SIG-M5 treated with dmso at 0.1 percent for 504 hours (cell line): ENCODE measurements around the gene SERPINA9.

Source experiments
- DNase-seq: peaks from one replicate; lab custom pipeline; 2025; ENCODE audit not compliant: unreplicated experiment; lab: John Stamatoyannopoulos, UW

SERPINA9 gene

GRCh38 chr14:94462763-94463572 is 13.0 kb downstream of the SERPINA9 start:
- DNase-seq: no peak

GRCh38 chr14:94462219-94462551 is 13.8 kb downstream of the SERPINA9 start:
- no peak for DNase-seq

- DNase-seq: no peak
Measured at GRCh38 chr14:94461526-94462218, 14.3 kb downstream of the SERPINA9 start.

- no peak for DNase-seq
Measured at GRCh38 chr14:94460631-94461416, 15.2 kb downstream of the SERPINA9 start.

GRCh38 chr14:94458558-94459205 is 17.3 kb downstream of the SERPINA9 start:
- no peak for DNase-seq

GRCh38 chr14:94458096-94458495 is 17.9 kb downstream of the SERPINA9 start:
- DNase-seq: no peak

GRCh38 chr14:94455928-94456327 is 20.1 kb downstream of the SERPINA9 start:
- no peak for DNase-seq

GRCh38 chr14:94451826-94452225 is 24.2 kb downstream of the SERPINA9 start:
- DNase-seq: no peak

- no peak for DNase-seq
Measured at GRCh38 chr14:94451091-94451771, 24.8 kb downstream of the SERPINA9 start.

GRCh38 chr14:94450722-94451090 is 25.3 kb downstream of the SERPINA9 start:
- DNase-seq: no peak

GRCh38 chr14:94449930-94450329 is 26.1 kb downstream of the SERPINA9 start:
- DNase-seq: no peak

GRCh38 chr14:94448071-94448808 is 27.8 kb downstream of the SERPINA9 start:
- DNase-seq: no peak

- DNase-seq: no peak
Measured at GRCh38 chr14:94447206-94447605, 28.8 kb downstream of the SERPINA9 start.

- DNase-seq: no peak
Measured at GRCh38 chr14:94446126-94446525, 29.9 kb downstream of the SERPINA9 start.

GRCh38 chr14:94445003-94445402 is 31.0 kb downstream of the SERPINA9 start:
- no peak for DNase-seq

- no peak for DNase-seq
Measured at GRCh38 chr14:94441531-94442205, 34.3 kb downstream of the SERPINA9 start.

- no peak for DNase-seq
Measured at GRCh38 chr14:94441130-94441529, 34.9 kb downstream of the SERPINA9 start.

- no peak for DNase-seq
Measured at GRCh38 chr14:94439453-94440057, 36.4 kb downstream of the SERPINA9 start.

- DNase-seq: no peak
Measured at GRCh38 chr14:94428610-94429009, 47.4 kb downstream of the SERPINA9 start.
